GM18499 (cell line): ENCODE measurements around the gene MINK1.

Experiments
- ATAC-seq: cut with Tn5 transposase; IDR thresholded peaks from one replicate; pipeline ENCODE4 v1.9.1; 2021; ENCODE audit warnings: moderate number of reproducible peaks; ENCODE audit not compliant: insufficient read depth, unreplicated experiment

The MINK1 gene

GRCh38 chr17:4944163-4944553, 111.0 kb downstream of the MINK1 start:
- ATAC-seq: no peak

- no peak for ATAC-seq
Observed at GRCh38 chr17:4944554-4945175, 111.5 kb downstream of the MINK1 start.

GRCh38 chr17:4945176-4945943, 112.2 kb downstream of the MINK1 start:
- no peak for ATAC-seq

GRCh38 chr17:4945944-4946280, 112.8 kb downstream of the MINK1 start:
- no peak for ATAC-seq

- no peak for ATAC-seq
Observed at GRCh38 chr17:4946312-4946976, 113.3 kb downstream of the MINK1 start.

GRCh38 chr17:4947010-4947410, 113.9 kb downstream of the MINK1 start:
- no peak for ATAC-seq
